GM23248 (cell line): Measurements from ENCODE around the gene PEX5L.

Experiments
- EZH2 ChIP-seq: fragments of 200-600 bp; sonication (generic); IDR thresholded peaks from 2 replicates; pipeline ENCODE4 v1.6.1; 2018; ENCODE audit warnings: antibody characterized with exemption, mild to moderate bottlenecking; ENCODE audit not compliant: insufficient read depth, poor library complexity, severe bottlenecking
- EZH2phosphoT487 ChIP-seq: fragments of 200-600 bp; sonication (generic); IDR thresholded peaks from 2 replicates; pipeline ENCODE4 v1.6.1; 2018; ENCODE audit warnings: antibody characterized with exemption, moderate library complexity, mild to moderate bottlenecking, low read depth; ENCODE audit not compliant: insufficient read depth

GRCh38 chr3:179981646-179982045 lies 55.1 kb downstream of the PEX5L start:
- TF ChIP-seq EZH2: no peak
- no peak for TF ChIP-seq EZH2phosphoT487
